ENCODE data around the gene ADGRF5. TPM values are rescaled to one million over a fixed set of nuclear protein-coding genes. Genes with fewer than 3 reads are reported as not detected.

The ADGRF5 gene
- total RNA-seq, 1 donor from 2014 or later = 283 TPM

GRCh38 chr6:46930331-46930730 lies 8.6 kb upstream of the ADGRF5 start:
- Histone ChIP-seq H3K27me3 (no peaks in the 10 kb centered on the region), H3K4me1 (peaks cover 51% of the 10 kb centered on the region), H3K36me3 (no peaks in the 10 kb centered on the region), H3K9me3 (no peaks in the 10 kb centered on the region), H3K4me3 (no peak overlapping the region), H3K27ac (no peak overlapping the region)
- no peak for ATAC-seq
- TF ChIP-seq, protein P1, sequence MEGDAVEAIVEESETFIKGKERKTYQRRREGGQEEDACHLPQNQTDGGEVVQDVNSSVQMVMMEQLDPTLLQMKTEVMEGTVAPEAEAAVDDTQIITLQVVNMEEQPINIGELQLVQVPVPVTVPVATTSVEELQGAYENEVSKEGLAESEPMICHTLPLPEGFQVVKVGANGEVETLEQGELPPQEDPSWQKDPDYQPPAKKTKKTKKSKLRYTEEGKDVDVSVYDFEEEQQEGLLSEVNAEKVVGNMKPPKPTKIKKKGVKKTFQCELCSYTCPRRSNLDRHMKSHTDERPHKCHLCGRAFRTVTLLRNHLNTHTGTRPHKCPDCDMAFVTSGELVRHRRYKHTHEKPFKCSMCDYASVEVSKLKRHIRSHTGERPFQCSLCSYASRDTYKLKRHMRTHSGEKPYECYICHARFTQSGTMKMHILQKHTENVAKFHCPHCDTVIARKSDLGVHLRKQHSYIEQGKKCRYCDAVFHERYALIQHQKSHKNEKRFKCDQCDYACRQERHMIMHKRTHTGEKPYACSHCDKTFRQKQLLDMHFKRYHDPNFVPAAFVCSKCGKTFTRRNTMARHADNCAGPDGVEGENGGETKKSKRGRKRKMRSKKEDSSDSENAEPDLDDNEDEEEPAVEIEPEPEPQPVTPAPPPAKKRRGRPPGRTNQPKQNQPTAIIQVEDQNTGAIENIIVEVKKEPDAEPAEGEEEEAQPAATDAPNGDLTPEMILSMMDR (IDR thresholded peaks at IDR 0.05) = no peak
- no peak for DNase-seq
- intact Hi-C loops (cut with DNase I) = no loop called here

GRCh38 chr6:46927066-46927465 lies 5.3 kb upstream of the ADGRF5 start:
- intact Hi-C loops (cut with DNase I) = no loop called here
- H3K27ac ChIP-seq = peak overlapping the region; percentile 90
- TF ChIP-seq, protein P1 (IDR thresholded peaks at IDR 0.05) = no peak
- no peaks in the 10 kb centered on the region for H3K9me3 ChIP-seq
- no peak overlapping the region for H3K4me3 ChIP-seq
- peaks cover 49% of the 10 kb centered on the region for H3K4me1 ChIP-seq
- ATAC-seq = no peak
- no peaks in the 10 kb centered on the region for H3K36me3 ChIP-seq
- H3K27me3 ChIP-seq = no peaks in the 10 kb centered on the region
- DNase-seq = no peak

GRCh38 chr6:46926481-46926880 lies 4.7 kb upstream of the ADGRF5 start:
- no peaks in the 10 kb centered on the region for H3K27me3 ChIP-seq
- no peak for ATAC-seq
- no peak overlapping the region for H3K4me3 ChIP-seq
- intact Hi-C loops (cut with DNase I) = no loop called here
- no peaks in the 10 kb centered on the region for H3K36me3 ChIP-seq
- peak overlapping the region; percentile 90 for H3K27ac ChIP-seq
- H3K9me3 ChIP-seq = no peaks in the 10 kb centered on the region
- TF ChIP-seq, protein P1 (IDR thresholded peaks at IDR 0.05) = no peak
- DNase-seq = no peak
- peaks cover 46% of the 10 kb centered on the region for H3K4me1 ChIP-seq

- Histone ChIP-seq H3K9me3 (no peaks in the 10 kb centered on the region), H3K4me3 (no peak overlapping the region), H3K4me1 (peaks cover 46% of the 10 kb centered on the region), H3K27ac (peak overlapping the region; percentile 90), H3K36me3 (no peaks in the 10 kb centered on the region), H3K27me3 (no peaks in the 10 kb centered on the region)
- ATAC-seq = peak; percentile 70
- TF ChIP-seq, protein P1 (IDR thresholded peaks at IDR 0.05) = no peak
- intact Hi-C loops (cut with DNase I) = no loop called here
- DNase-seq = peak; percentile 78
Observed at GRCh38 chr6:46925563-46926253, 4.0 kb upstream of the ADGRF5 start.

GRCh38 chr6:46923476-46923875 lies 1.7 kb upstream of the ADGRF5 start:
- TF ChIP-seq, protein P1 (IDR thresholded peaks at IDR 0.05) = no peak
- Histone ChIP-seq H3K4me1 (peaks cover 46% of the 10 kb centered on the region), H3K9me3 (no peaks in the 10 kb centered on the region), H3K27ac (peak overlapping the region; percentile 90), H3K36me3 (no peaks in the 10 kb centered on the region), H3K27me3 (no peaks in the 10 kb centered on the region), H3K4me3 (peak overlapping the region; percentile 55)
- DNase-seq (no peak), ATAC-seq (peak; percentile 54)
- intact Hi-C loops (cut with DNase I) = no loop called here

Measured in upper lobe of right lung (tissue), 1 donor.